Tibial nerve (tissue), 4 donors: Measurements from ENCODE around the gene TMEM181. TPM values are rescaled to one million over a fixed set of nuclear protein-coding genes. Genes with fewer than 3 reads are reported as not detected.
"Not testable (repeated sequence)": the region's sequence is repeated elsewhere in the genome, so short reads cannot be mapped to it uniquely, and the experiment has no call there.

Source experiments
- DNase-seq, 2 donors: peaks; one replicate each; pipeline ENCODE4 v3.0.0-alpha.2; 2019; ENCODE audit warnings: low spot score in 2 of 2
- H3K27ac ChIP-seq, 4 donors: fragments of 200-600 bp; sonication (generic) in 3 of 4; one replicate each; pipeline ENCODE4 v1.5.1; 2017 to 2019; ENCODE audit warnings: mild to moderate bottlenecking in 1 of 4
- H3K27me3 ChIP-seq, 2 donors: fragments of 200-600 bp; sonication (generic) in 1 of 2; one replicate each; pipeline versions ENCODE4 v1.5.1 to v1.6.0; 2017 to 2019
- H3K36me3 ChIP-seq, 3 donors: fragments of 200-600 bp; sonication (generic); one replicate each; pipeline ENCODE4 v1.5.1; 2018 to 2019
- H3K4me1 ChIP-seq, 4 donors: fragments of 200-600 bp; sonication (generic) in 3 of 4; one replicate each; pipeline ENCODE4 v1.5.1; 2017 to 2019
- H3K4me3 ChIP-seq, 4 donors: fragments of 200-600 bp; sonication (generic) in 3 of 4; one replicate each; pipeline ENCODE4 v1.5.1; 2017 to 2019; ENCODE audit warnings: mild to moderate bottlenecking in 1 of 4, moderate library complexity in 1 of 4
- H3K9me3 ChIP-seq, 4 donors: fragments of 200-600 bp; sonication (generic) in 3 of 4; one replicate each; pipeline ENCODE4 v1.5.1; 2017 to 2019
- CTCF ChIP-seq, 5 experiments: fragments of 200-600 bp in 3 of 5; fragments of 450-650 bp in 2 of 5; sonication (generic) in 3 of 5; IDR thresholded peaks; one replicate each; pipeline ENCODE4 v1.5.1; 2016 to 2019; ENCODE audit warnings: antibody characterized with exemption in 5 of 5, mild to moderate bottlenecking in 3 of 5, moderate library complexity in 2 of 5
- EP300 ChIP-seq, 2 donors: sonication (generic); formaldehyde crosslinking; IDR thresholded peaks; one replicate each; pipeline ENCODE4 v1.6.1; 2017; ENCODE audit warnings: antibody characterized with exemption in 2 of 2, mild to moderate bottlenecking in 1 of 2
- POLR2A ChIP-seq, 2 donors: fragments of 450-650 bp; IDR thresholded peaks; one replicate each; pipeline ENCODE4 v1.6.1; 2017; ENCODE audit warnings: antibody characterized with exemption in 2 of 2, mild to moderate bottlenecking in 2 of 2, moderate library complexity in 2 of 2
- WGBS, 2 donors: methylation state at CpG; one replicate each; pipeline ENCODE4 v1.1.5; 2018; 5-methylcytosine and 5-hydroxymethylcytosine counted together
- total RNA-seq, 4 donors: library from RNA; depleted of rRNA; stranded (reverse); fragments of >200 nt; gene quantifications; one replicate each; pipeline ENCODE4 v1.1.0, GENCODE V29; 2016

TMEM181 gene
- total RNA-seq, 4 donors from 2014 or later, result 14.1 to 19.0 (median 17.8) TPM

DNA sequence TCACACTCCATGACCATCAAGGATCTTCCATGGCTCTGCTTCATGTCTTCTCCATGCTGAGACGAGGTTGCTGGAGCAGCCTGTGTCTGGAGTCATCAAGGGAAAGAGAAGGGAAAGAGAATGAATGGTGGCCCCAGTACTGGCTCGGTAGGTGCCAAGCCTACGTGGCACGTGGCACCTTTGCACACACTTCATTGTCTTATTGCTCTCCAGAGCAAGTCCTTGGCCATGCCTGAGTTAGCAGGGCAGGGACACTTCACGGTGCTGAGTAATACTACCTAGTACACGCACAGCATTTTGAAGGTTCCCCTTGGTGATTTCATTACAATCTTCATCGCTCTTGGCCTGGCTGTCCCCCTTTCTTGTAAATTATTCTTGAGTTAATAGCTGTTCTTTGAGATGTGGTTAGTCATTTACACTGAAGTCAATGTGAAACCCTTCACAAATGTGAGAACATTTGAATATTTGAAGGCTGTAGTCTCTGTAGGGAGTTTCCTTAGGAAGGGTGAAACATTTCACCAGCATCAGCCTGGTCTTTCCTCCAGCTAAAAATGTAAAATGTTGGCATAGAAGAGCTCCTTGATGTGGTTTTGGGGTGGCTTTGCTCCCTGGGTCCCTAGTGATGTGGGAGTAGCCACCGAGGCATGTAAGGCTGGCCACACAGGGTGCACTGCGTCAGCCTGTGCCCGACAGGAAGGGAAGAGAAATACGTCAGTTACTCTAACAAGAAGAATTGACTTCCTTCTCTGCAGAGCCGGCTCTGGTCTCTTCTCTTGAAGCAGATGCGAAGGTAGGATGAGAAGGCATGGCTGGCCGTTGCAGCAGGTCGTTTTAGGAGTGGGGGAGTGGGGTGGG, 89.6 kb downstream of the TMEM181 start, which contains the start of gene SYTL3:
Gene SYTL3 (plus strand): TSS at position 766 of the 855 bp plus-strand sequence. CDS start 13,215 bp downstream, outside the sequence.
- 52 to 55% methylated on average over 15 of the region's 15 CpGs for WGBS, 2 donors
- Histone ChIP-seq H3K4me3 (no peak within 1 kb of the TSS), H3K36me3 (no peaks in the 10 kb centered on the region), H3K9me3 (no peaks in the 10 kb centered on the region), H3K27me3 (no peaks in the 10 kb centered on the region), H3K27ac (peak within 1 kb of the TSS in 2 of 4 donors; percentile 15 to 68), H3K4me1 (peaks cover 0 to 16% (median 0%) of the 10 kb centered on the region in 4 donors)
- DNase-seq, result no peak
- TF ChIP-seq EP300 (IDR thresholded peaks at IDR 0.05) (peak in 1 of 2 donors; percentile 57), CTCF (IDR thresholded peaks at IDR 0.05) (no peak), POLR2A (IDR thresholded peaks at IDR 0.05) (peak in 1 of 2 donors; percentile 37)

- not testable (repeated sequence) for DNase-seq, H3K4me3 ChIP-seq
- 85 to 95% methylated on average over 17 of the region's 17 CpGs for WGBS, 2 donors
These were observed 92.3 kb downstream of the TMEM181 start for GRCh38 chr6:158651981-158652737.

DNA sequence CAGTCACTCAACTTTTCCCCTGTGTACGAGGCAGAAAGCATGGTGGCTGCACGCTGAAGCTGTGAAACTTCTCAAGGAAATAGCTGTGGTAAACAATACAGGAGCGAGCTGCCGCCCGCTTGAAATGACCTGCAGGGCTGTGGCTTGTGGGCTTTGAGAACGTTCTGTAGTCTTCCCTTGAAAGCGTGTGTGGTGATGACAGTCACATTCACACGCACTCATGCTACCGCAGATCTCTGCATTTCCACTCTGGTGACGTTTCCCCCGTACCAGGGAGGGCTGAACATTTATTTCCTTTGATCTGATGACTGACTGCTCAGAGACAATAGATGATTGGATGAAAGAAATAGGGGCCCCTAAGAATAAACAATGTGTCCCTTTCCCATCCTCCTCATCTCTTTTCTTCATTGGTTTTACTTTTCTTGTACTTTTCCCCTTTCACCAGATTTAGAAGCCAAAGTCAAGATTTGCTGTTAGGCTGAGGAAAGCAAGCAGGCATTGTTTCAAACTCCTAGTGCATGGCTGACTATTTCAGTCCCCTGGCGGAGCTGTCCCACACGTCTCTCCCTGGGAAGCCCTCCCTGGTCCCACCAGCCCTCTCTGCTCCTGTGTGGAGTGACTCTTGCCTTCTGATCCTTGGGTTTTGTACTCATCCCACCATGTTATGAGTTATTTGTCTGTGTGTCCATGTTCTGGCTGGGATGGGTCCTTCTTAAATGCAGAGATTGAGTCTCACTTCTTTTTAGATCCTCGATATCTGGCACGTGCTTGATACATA, 93.9 kb downstream of the TMEM181 start:
- WGBS, 2 donors, result 61 to 64% methylated on average over 15 of the region's 15 CpGs
- no peak for DNase-seq
- Histone ChIP-seq H3K36me3 (no peaks in the 10 kb centered on the region), H3K4me1 (peaks cover 0 to 11% (median 0%) of the 10 kb centered on the region in 4 donors), H3K27ac (peak overlapping the region in 2 of 4 donors; percentile 55 to 80), H3K9me3 (no peaks in the 10 kb centered on the region), H3K4me3 (no peak overlapping the region), H3K27me3 (no peaks in the 10 kb centered on the region)
- TF ChIP-seq EP300 (IDR thresholded peaks at IDR 0.05) (peak in 1 of 2 donors; percentile 49), CTCF (IDR thresholded peaks at IDR 0.05) (no peak)

More at GRCh38 chr6:158651981-158652737, 92.3 kb downstream of the TMEM181 start:
- H3K36me3 ChIP-seq, H3K27me3 ChIP-seq, H3K9me3 ChIP-seq: not testable (repeated sequence)
- peaks cover 0 to 11% (median 0%) of the 10 kb centered on the region in 4 donors for H3K4me1 ChIP-seq
- peak overlapping the region in 1 of 4 donors; percentile 57 for H3K27ac ChIP-seq

DNA sequence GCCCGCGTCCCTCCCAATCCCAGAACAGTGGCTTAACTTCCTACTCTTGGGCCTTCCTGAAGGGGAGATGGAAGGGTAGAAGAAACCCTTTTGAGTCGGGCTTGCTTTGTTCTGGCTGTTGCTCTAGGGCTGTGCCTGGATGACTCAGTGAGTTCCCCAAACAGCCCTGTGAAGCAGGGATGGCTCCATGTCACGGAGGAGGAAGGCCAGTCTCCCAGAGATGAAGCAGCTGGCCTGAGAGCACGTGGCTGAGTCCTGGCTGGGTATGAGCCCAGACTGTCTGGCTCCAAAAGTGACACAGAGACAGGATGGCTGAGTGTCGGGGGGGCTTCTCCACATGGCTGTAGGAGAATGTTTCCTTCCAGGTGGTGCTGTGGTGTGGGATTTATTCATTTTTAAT, 94.6 kb downstream of the TMEM181 start:
- Histone ChIP-seq H3K4me3 (no peak overlapping the region), H3K27me3 (no peaks in the 10 kb centered on the region), H3K27ac (peak overlapping the region in 2 of 4 donors; percentile 55 to 80), H3K9me3 (no peaks in the 10 kb centered on the region), H3K4me1 (peaks cover 0 to 7% (median 0%) of the 10 kb centered on the region in 4 donors), H3K36me3 (no peaks in the 10 kb centered on the region)
- DNase-seq, result no peak
- 52 to 63% methylated on average over 6 of the region's 6 CpGs for WGBS, 2 donors
- TF ChIP-seq CTCF (IDR thresholded peaks at IDR 0.05) (no peak), EP300 (IDR thresholded peaks at IDR 0.05) (peak in 1 of 2 donors; percentile 12), POLR2A (IDR thresholded peaks at IDR 0.05) (no peak)

DNA sequence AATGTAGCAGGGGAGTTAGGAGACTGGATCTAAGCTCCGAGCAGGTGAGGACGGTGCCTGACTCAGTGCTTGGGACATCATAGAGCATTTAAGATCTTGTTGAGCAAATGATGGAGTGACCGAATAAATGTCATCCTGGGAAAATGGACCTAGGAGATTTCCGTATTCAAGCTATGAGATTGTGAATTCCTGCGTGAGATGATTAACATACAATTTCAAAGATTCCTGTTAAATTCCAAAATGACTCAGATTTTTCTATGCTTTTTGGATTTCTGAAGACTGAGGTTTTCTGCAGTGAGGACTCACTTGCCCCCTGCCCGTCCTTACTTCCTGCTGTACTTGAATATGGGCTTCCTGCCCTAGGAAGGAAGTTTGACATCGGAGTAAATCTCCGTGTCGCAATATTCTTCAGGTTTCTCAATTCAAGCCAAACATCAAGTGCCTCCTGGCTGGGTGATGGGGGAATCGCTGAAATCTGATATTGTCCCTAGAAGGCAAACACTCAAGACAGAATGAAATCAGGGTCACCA, 95.1 kb downstream of the TMEM181 start:
- Histone ChIP-seq H3K27me3 (no peaks in the 10 kb centered on the region), H3K4me1 (peaks cover 0 to 7% (median under 1%) of the 10 kb centered on the region in 4 donors), H3K36me3 (no peaks in the 10 kb centered on the region), H3K9me3 (no peaks in the 10 kb centered on the region), H3K4me3 (no peak overlapping the region), H3K27ac (peak overlapping the region in 2 of 4 donors; percentile 55 to 80)
- 77 to 83% methylated on average over 10 of the region's 10 CpGs for WGBS, 2 donors
- DNase-seq, result no peak
- TF ChIP-seq POLR2A (IDR thresholded peaks at IDR 0.05), result no peak
- peak in 1 of 2 donors; percentile 55 for TF ChIP-seq EP300 (IDR thresholded peaks at IDR 0.05)
